ENCODE data around the gene ATP5PD.

ATP5PD gene

DNA sequence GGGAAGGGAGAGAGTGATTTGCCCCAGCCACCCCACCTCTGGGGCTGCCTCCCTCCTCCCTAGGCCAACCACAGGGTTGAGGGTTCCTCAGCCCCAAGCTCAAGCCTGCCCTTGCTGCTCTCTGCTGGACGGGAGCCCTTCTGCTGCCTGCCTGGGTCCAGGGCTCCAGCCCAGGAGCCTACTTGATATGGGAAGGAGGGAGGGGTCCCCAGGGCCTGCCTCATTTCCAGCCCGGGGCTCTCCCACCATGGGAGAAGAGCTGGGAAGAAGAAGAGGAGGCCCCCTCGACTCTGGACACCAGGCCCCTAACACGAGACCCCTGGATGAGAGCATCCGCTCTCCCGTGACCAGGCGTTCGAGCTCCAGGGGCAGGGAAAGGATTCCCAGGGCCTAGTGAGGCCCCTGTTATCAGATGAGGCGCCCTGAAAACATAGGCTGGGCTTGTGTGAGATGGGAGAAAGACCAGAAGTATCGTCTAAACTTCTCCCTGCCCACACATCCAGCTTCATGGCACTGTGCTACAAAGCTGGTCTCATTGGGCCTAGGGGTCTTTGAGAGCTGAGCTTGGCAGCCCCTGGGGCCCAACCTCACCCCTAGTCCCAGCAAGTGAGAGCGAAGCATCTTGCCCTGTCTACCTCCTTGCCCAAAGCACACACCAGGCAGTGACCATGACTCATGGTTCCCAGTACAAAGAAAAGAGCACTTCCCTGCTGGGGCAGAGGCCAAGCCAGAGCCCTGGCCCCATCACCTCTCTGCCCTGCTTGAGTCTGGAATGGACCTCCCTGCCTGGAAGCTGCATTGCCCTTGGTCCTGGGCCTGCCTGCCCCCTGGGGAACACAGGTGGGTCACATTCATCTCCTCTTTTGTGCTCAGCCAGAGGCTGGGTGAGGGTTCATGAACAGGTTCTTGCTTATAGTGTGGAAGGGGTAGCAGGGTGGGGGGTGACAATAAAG, 42.0 kb upstream of the ATP5PD start:
- DNase-seq (ENCODE audit: low read depth in 2 of 2), result peak in 1 of 2 donors; percentile 51
- TF ChIP-seq, protein P1, sequence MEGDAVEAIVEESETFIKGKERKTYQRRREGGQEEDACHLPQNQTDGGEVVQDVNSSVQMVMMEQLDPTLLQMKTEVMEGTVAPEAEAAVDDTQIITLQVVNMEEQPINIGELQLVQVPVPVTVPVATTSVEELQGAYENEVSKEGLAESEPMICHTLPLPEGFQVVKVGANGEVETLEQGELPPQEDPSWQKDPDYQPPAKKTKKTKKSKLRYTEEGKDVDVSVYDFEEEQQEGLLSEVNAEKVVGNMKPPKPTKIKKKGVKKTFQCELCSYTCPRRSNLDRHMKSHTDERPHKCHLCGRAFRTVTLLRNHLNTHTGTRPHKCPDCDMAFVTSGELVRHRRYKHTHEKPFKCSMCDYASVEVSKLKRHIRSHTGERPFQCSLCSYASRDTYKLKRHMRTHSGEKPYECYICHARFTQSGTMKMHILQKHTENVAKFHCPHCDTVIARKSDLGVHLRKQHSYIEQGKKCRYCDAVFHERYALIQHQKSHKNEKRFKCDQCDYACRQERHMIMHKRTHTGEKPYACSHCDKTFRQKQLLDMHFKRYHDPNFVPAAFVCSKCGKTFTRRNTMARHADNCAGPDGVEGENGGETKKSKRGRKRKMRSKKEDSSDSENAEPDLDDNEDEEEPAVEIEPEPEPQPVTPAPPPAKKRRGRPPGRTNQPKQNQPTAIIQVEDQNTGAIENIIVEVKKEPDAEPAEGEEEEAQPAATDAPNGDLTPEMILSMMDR (IDR thresholded peaks at IDR 0.05; ENCODE audit: low read depth, low read length), result no peak
- H3K4me3 ChIP-seq (replicated peaks in 1 of 2; ENCODE audit: low read depth in 2 of 2, low read length in 2 of 2), result peak overlapping the region; percentile 51 to 55

DNA sequence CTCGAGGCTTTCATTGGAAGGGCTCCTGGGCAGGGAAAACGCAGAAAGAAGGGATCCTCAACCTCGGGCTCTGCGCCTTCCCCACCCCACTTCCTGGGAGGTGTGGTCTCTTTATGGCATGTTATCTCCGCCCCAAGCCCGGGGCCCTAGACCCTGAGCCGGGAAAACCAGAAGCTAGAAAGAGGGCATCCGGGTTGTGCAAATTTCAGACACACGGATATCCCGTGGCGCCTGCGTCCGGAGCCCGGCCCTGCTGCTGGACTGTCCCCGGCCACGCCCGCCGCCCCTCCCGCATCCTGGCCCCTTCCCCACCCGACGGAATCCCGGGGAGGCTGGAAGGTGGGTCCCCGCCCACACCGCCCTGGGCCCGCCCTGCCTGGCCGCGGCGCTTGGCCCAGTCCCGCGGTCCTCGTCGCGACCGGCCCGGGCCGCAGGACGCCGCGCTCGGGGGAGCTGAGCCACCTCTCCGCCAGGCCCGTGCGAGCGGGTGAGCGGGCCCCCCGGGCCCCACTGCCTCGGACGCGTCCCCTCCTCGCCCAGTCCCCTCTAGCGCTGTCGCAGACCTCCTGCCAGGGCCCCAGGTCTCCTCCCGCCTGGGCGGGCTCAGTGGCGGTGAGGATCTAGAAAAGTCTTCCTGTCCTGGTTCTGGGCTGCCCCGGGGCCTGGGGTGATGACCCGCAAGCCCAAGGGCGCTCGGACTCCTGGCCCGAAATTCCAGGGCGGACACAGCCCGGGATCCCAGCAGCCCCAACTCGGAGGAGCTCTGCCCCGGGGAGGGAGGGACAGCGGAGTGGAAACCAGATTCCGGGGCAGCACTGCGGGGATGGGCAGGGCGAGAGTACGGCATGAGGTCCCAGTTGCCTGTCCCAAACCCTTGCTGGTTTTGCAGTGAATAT, 41.0 kb upstream of the ATP5PD start, which contains the start of gene SLC16A5:
TSS of gene SLC16A5 (plus strand) at position 397 of the 896 bp plus-strand sequence. CDS start 5,683 bp downstream, outside the sequence.
- H3K4me3 ChIP-seq (replicated peaks in 1 of 2; ENCODE audit: low read depth in 2 of 2, low read length in 2 of 2), result peak within 1 kb of the TSS; percentile 51 to 55
- DNase-seq (ENCODE audit: low read depth in 2 of 2), result peak; percentile 61 to 87
- TF ChIP-seq, protein P1 (IDR thresholded peaks at IDR 0.05; ENCODE audit: low read depth, low read length), result no peak

DNA sequence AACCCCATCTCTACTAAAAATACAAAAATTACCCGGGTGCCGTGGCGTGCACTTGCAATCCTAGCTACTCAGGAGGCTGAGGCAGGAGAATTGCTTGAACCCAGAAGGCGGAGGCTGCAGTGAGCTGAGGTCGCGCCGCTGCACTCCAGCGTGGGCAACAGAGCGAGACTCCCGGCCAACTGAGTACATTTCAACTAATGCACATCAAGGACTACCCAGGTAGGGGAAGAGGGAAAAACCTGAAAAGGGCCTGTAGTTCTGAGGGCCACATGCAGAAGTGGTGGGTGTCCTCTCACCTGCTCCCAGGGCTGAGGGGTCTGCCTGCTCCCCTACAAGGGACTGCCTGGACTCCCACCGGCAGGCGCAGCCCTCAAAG, 40.4 kb upstream of the ATP5PD start:
- peak overlapping the region; percentile 33 to 51 for H3K4me3 ChIP-seq (replicated peaks in 1 of 2; ENCODE audit: low read depth in 2 of 2, low read length in 2 of 2)
- TF ChIP-seq, protein P1 (IDR thresholded peaks at IDR 0.05; ENCODE audit: low read depth, low read length), result no peak
- DNase-seq (ENCODE audit: low read depth in 2 of 2), result no peak

DNA sequence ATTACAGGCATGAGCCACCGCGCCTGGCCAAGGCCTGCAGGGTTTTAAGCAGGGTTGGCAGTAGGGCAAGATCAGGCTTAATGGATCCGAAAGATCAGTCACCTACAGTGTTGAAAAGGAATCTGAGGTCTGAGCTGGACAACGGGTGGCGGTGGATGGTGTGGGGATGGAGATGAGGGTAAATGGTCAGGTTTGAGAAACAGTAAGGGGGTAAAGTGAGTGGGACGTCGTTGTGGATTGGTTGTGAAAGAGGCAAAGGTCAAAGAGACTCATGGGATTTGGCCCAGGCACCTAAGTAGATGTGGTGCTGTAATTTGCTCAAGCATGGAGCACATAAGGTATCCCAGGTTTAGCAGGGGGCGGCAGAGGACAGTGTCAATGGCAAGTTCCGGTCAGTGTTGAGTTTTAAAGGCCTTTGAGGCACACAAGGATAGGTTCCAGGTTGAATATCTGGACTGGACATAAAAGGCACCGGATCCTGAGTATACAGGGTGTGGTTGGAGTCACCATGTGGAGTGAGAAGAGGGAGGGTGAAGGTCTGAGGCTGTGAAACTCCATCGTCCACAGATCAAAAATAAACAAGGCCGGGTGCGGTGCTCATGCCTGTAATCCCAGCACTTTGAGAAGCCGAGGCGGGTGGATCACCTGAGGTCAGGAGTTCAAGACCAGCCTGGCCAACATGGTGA, 39.9 kb upstream of the ATP5PD start:
- H3K4me3 ChIP-seq (replicated peaks in 1 of 2; ENCODE audit: low read depth in 2 of 2, low read length in 2 of 2), result no peak overlapping the region
- DNase-seq (ENCODE audit: low read depth in 2 of 2), result no peak
- TF ChIP-seq, protein P1 (IDR thresholded peaks at IDR 0.05; ENCODE audit: low read depth, low read length), result no peak

DNA sequence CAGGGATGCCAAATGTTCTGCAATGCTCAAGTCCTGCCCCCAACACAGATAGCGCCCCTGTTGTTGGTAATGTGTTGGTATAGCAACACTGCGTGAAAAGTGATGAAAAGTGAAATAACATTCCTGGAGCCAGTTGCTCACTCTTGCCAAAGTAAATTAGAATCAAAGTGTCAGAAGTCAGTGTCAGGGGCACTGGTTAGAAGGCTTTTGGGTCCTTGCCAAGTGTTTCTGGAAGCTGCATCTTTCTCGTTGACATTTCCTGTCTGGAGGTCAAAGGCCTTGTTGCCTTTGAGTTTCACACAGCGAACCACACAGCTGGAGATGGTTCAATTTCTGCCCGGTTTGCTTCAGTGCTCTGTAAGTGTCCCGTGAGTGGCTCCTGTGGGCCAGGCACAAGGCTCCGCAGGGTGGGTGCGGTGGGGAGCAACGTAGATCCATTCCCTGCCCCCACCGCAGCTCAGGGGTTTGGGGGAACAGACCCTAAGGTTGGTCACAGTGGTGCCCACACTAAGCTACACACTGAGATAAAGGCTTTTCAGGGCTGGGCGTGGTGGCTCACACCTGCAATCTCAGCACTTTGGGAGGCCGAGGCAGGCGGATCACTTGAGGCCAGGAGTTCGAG, 37.4 kb upstream of the ATP5PD start:
- H3K4me3 ChIP-seq (replicated peaks in 1 of 2; ENCODE audit: low read depth in 2 of 2, low read length in 2 of 2), result no peak overlapping the region
- TF ChIP-seq, protein P1 (IDR thresholded peaks at IDR 0.05; ENCODE audit: low read depth, low read length), result no peak
- peak; percentile 32 to 83 for DNase-seq (ENCODE audit: low read depth in 2 of 2)

DNA sequence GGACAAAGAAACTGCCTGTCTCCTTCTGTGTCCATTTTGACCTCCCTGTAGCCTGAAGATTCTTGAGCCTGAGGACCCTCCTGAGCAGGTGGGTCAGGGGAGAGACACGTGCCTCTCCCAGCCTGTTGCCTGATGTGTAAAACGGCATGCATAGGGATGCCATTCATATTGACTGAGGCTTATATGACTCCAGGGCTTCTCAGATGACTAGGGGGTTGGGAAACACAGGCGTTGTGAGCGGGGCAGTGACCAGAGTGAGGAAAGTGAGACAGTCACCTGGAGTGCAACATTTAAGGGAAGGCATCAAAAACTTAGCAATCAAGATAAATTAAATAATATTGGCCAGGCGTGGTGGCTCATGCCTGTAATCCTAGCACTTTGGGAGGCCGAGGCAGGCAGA, 35.9 kb upstream of the ATP5PD start:
- no peak overlapping the region for H3K4me3 ChIP-seq (replicated peaks in 1 of 2; ENCODE audit: low read depth in 2 of 2, low read length in 2 of 2)
- TF ChIP-seq, protein P1 (IDR thresholded peaks at IDR 0.05; ENCODE audit: low read depth, low read length), result no peak
- no peak for DNase-seq (ENCODE audit: low read depth in 2 of 2)
